Measurements from ENCODE around the gene GPC5. TPM values are rescaled to one million over a fixed set of nuclear protein-coding genes. Genes with fewer than 3 reads are reported as not detected.
"Not testable (repeated sequence)": the region's sequence is repeated elsewhere in the genome, so short reads cannot be mapped to it uniquely, and the experiment has no call there.

Gene GPC5
- total and polyA plus RNA-seq, 7 experiments from 2014 or later, result 0.10 to 0.38 TPM; not detected in 5

GRCh38 chr13:91664039-91664438 lies 265.6 kb downstream of the GPC5 start:
- DNase-seq (no peak), ATAC-seq (no peak)
- peaks cover 0 to 2% (median 0%) of the 10 kb centered on the region in 11 donors for H3K9me3 Mint-ChIP-seq
- H3K36me3 Mint-ChIP-seq, result no peaks in the 10 kb centered on the region
- CTCF ChIA-PET, result no interaction called here
- no peak overlapping the region for H3K27ac ChIP-seq (ENCODE audit: low read depth, low read length)
- no peaks in the 10 kb centered on the region for H3K36me3 ChIP-seq (ENCODE audit: control insufficient read depth in 2 of 3, insufficient read depth in 3 of 3, low read length in 3 of 3)
- H3K9me3 ChIP-seq (ENCODE audit: control insufficient read depth in 2 of 3, low read length in 3 of 3), result no peaks in the 10 kb centered on the region
- H3K27me3 Mint-ChIP-seq, result peaks cover 0 to 6% (median 5%) of the 10 kb centered on the region in 5 donors
- no peaks in the 10 kb centered on the region for H3K27me3 ChIP-seq (ENCODE audit: control insufficient read depth in 2 of 2, insufficient read depth in 2 of 2, low read length in 2 of 2)
- H3K4me1 ChIP-seq (ENCODE audit: control insufficient read depth in 2 of 2, insufficient read depth in 2 of 2, low read length in 2 of 2), result no peaks in the 10 kb centered on the region
- no peak overlapping the region for H3K4me3 ChIP-seq (ENCODE audit: low read length)
- intact Hi-C loops (cut with micrococcal nuclease), result no loop called here
- POLR2A ChIA-PET, result no interaction called here
- H3K4me3 Mint-ChIP-seq, result no peak overlapping the region
- no peak overlapping the region for H3K27ac Mint-ChIP-seq
- no peaks in the 10 kb centered on the region for H3K4me1 Mint-ChIP-seq

GRCh38 chr13:91667486-91667885 lies 269.1 kb downstream of the GPC5 start:
- DNase-seq, result no peak
- Histone ChIP-seq H3K4me1 (ENCODE audit: control insufficient read depth in 2 of 2, insufficient read depth in 2 of 2, low read length in 2 of 2) (no peaks in the 10 kb centered on the region), H3K27ac (ENCODE audit: low read depth, low read length) (no peak overlapping the region), H3K27me3 (ENCODE audit: control insufficient read depth in 2 of 2, insufficient read depth in 2 of 2, low read length in 2 of 2) (no peaks in the 10 kb centered on the region), H3K4me3 (ENCODE audit: low read length) (no peak overlapping the region), H3K36me3 (ENCODE audit: control insufficient read depth in 2 of 3, insufficient read depth in 3 of 3, low read length in 3 of 3) (no peaks in the 10 kb centered on the region), H3K9me3 (ENCODE audit: control insufficient read depth in 2 of 3, low read length in 3 of 3) (no peaks in the 10 kb centered on the region)
- ChIA-PET CTCF (no interaction called here), POLR2A (no interaction called here)
- ATAC-seq, result no peak
- no peaks in the 10 kb centered on the region for H3K36me3 Mint-ChIP-seq
- no peaks in the 10 kb centered on the region for H3K4me1 Mint-ChIP-seq
- H3K27me3 Mint-ChIP-seq, result peaks cover 0 to 10% (median 0%) of the 10 kb centered on the region in 5 donors
- intact Hi-C loops (cut with micrococcal nuclease), result no loop called here
- no peak overlapping the region for H3K4me3 Mint-ChIP-seq
- no peak overlapping the region for H3K27ac Mint-ChIP-seq
- H3K9me3 Mint-ChIP-seq, result peaks cover 0 to 5% (median 0%) of the 10 kb centered on the region in 11 donors

GRCh38 chr13:91668866-91669495 lies 270.6 kb downstream of the GPC5 start:
- Histone ChIP-seq H3K27me3 (ENCODE audit: control insufficient read depth in 2 of 2, insufficient read depth in 2 of 2, low read length in 2 of 2) (no peaks in the 10 kb centered on the region), H3K36me3 (ENCODE audit: control insufficient read depth in 2 of 3, insufficient read depth in 3 of 3, low read length in 3 of 3) (no peaks in the 10 kb centered on the region), H3K4me3 (ENCODE audit: low read length) (no peak overlapping the region), H3K27ac (ENCODE audit: low read depth, low read length) (no peak overlapping the region), H3K9me3 (ENCODE audit: control insufficient read depth in 2 of 3, low read length in 3 of 3) (no peaks in the 10 kb centered on the region), H3K4me1 (ENCODE audit: control insufficient read depth in 2 of 2, insufficient read depth in 2 of 2, low read length in 2 of 2) (no peaks in the 10 kb centered on the region)
- Mint-ChIP-seq H3K27ac (no peak overlapping the region), H3K27me3 (peaks cover 0 to 10% (median 0%) of the 10 kb centered on the region in 5 donors), H3K4me3 (no peak overlapping the region), H3K4me1 (no peaks in the 10 kb centered on the region), H3K9me3 (peaks cover 0 to 6% (median 0%) of the 10 kb centered on the region in 11 donors), H3K36me3 (no peaks in the 10 kb centered on the region)
- ChIA-PET POLR2A (no interaction called here), CTCF (no interaction called here)
- no peak for ATAC-seq
- intact Hi-C loops (cut with micrococcal nuclease), result no loop called here
- DNase-seq, result no peak

- H3K27ac ChIP-seq (ENCODE audit: low read depth, low read length); H3K36me3 Mint-ChIP-seq; H3K4me1 ChIP-seq (ENCODE audit: control insufficient read depth in 2 of 2, insufficient read depth in 2 of 2, low read length in 2 of 2); H3K27me3 Mint-ChIP-seq; ATAC-seq; H3K27ac Mint-ChIP-seq; H3K27me3 ChIP-seq (ENCODE audit: control insufficient read depth in 2 of 2, insufficient read depth in 2 of 2, low read length in 2 of 2); H3K4me3 ChIP-seq (ENCODE audit: low read length); H3K36me3 ChIP-seq (ENCODE audit: control insufficient read depth in 2 of 3, insufficient read depth in 3 of 3, low read length in 3 of 3); H3K4me3 Mint-ChIP-seq; CTCF ChIA-PET; H3K4me1 Mint-ChIP-seq; H3K9me3 ChIP-seq (ENCODE audit: control insufficient read depth in 2 of 3, low read length in 3 of 3); POLR2A ChIA-PET; intact Hi-C loops (cut with micrococcal nuclease); DNase-seq: not testable (repeated sequence)
- peaks cover 0 to 10% (median 2%) of the 10 kb centered on the region in 11 donors for H3K9me3 Mint-ChIP-seq
Measured at GRCh38 chr13:91674347-91674746, 275.9 kb downstream of the GPC5 start.

- no peak overlapping the region for H3K4me3 Mint-ChIP-seq
- H3K27ac ChIP-seq (ENCODE audit: low read depth, low read length), result no peak overlapping the region
- H3K27ac Mint-ChIP-seq, result no peak overlapping the region
- ChIA-PET POLR2A (no interaction called here), CTCF (no interaction called here)
- H3K36me3 ChIP-seq (ENCODE audit: control insufficient read depth in 2 of 3, insufficient read depth in 3 of 3, low read length in 3 of 3), result no peaks in the 10 kb centered on the region
- no peak overlapping the region for H3K4me3 ChIP-seq (ENCODE audit: low read length)
- no peaks in the 10 kb centered on the region for H3K9me3 ChIP-seq (ENCODE audit: control insufficient read depth in 2 of 3, low read length in 3 of 3)
- DNase-seq, result no peak
- H3K4me1 Mint-ChIP-seq, result no peaks in the 10 kb centered on the region
- H3K9me3 Mint-ChIP-seq, result peaks cover 0 to 3% (median 0%) of the 10 kb centered on the region in 11 donors
- H3K36me3 Mint-ChIP-seq, result no peaks in the 10 kb centered on the region
- H3K4me1 ChIP-seq (ENCODE audit: control insufficient read depth in 2 of 2, insufficient read depth in 2 of 2, low read length in 2 of 2), result no peaks in the 10 kb centered on the region
- intact Hi-C loops (cut with micrococcal nuclease), result no loop called here
- H3K27me3 Mint-ChIP-seq, result peaks cover 0 to 11% (median 0%) of the 10 kb centered on the region in 5 donors
- no peak for ATAC-seq
- no peaks in the 10 kb centered on the region for H3K27me3 ChIP-seq (ENCODE audit: control insufficient read depth in 2 of 2, insufficient read depth in 2 of 2, low read length in 2 of 2)
Measured at GRCh38 chr13:91684746-91685145, 286.3 kb downstream of the GPC5 start.

- H3K4me1 ChIP-seq (ENCODE audit: control insufficient read depth in 2 of 2, insufficient read depth in 2 of 2, low read length in 2 of 2), result no peaks in the 10 kb centered on the region
- POLR2A ChIA-PET, result no interaction called here
- no peaks in the 10 kb centered on the region for H3K27me3 Mint-ChIP-seq
- DNase-seq (no peak), ATAC-seq (no peak)
- no peak overlapping the region for H3K27ac Mint-ChIP-seq
- H3K27ac ChIP-seq (ENCODE audit: low read depth, low read length), result no peak overlapping the region
- CTCF ChIA-PET, result no interaction called here
- no peak overlapping the region for H3K4me3 Mint-ChIP-seq
- no peaks in the 10 kb centered on the region for H3K27me3 ChIP-seq (ENCODE audit: control insufficient read depth in 2 of 2, insufficient read depth in 2 of 2, low read length in 2 of 2)
- H3K36me3 Mint-ChIP-seq, result no peaks in the 10 kb centered on the region
- no peaks in the 10 kb centered on the region for H3K4me1 Mint-ChIP-seq
- H3K4me3 ChIP-seq (ENCODE audit: low read length), result no peak overlapping the region
- H3K9me3 Mint-ChIP-seq, result peaks cover 0 to 2% (median 0%) of the 10 kb centered on the region in 11 donors
- H3K36me3 ChIP-seq (ENCODE audit: control insufficient read depth in 2 of 3, insufficient read depth in 3 of 3, low read length in 3 of 3), result no peaks in the 10 kb centered on the region
- no peaks in the 10 kb centered on the region for H3K9me3 ChIP-seq (ENCODE audit: control insufficient read depth in 2 of 3, low read length in 3 of 3)
- intact Hi-C loops (cut with micrococcal nuclease), result no loop called here
Measured at GRCh38 chr13:91690944-91691343, 292.5 kb downstream of the GPC5 start.

GRCh38 chr13:91693466-91693865 lies 295.0 kb downstream of the GPC5 start:
- no peak for ATAC-seq
- Mint-ChIP-seq H3K4me3 (no peak overlapping the region), H3K36me3 (no peaks in the 10 kb centered on the region), H3K27ac (no peak overlapping the region), H3K27me3 (no peaks in the 10 kb centered on the region), H3K4me1 (no peaks in the 10 kb centered on the region), H3K9me3 (peaks cover 0 to 2% (median 0%) of the 10 kb centered on the region in 11 donors)
- Histone ChIP-seq H3K27ac (ENCODE audit: low read depth, low read length) (no peak overlapping the region), H3K9me3 (ENCODE audit: control insufficient read depth in 2 of 3, low read length in 3 of 3) (no peaks in the 10 kb centered on the region), H3K27me3 (ENCODE audit: control insufficient read depth in 2 of 2, insufficient read depth in 2 of 2, low read length in 2 of 2) (no peaks in the 10 kb centered on the region), H3K4me1 (ENCODE audit: control insufficient read depth in 2 of 2, insufficient read depth in 2 of 2, low read length in 2 of 2) (no peaks in the 10 kb centered on the region), H3K36me3 (ENCODE audit: control insufficient read depth in 2 of 3, insufficient read depth in 3 of 3, low read length in 3 of 3) (no peaks in the 10 kb centered on the region), H3K4me3 (ENCODE audit: low read length) (no peak overlapping the region)
- intact Hi-C loops (cut with micrococcal nuclease), result no loop called here
- no peak for DNase-seq
- CTCF ChIA-PET, result no interaction called here
- POLR2A ChIA-PET, result no interaction called here
